Esophagus muscularis mucosa (tissue), 4 donors: ENCODE data around the gene SHTN1. TPM values are rescaled to one million over a fixed set of nuclear protein-coding genes. Genes with fewer than 3 reads are reported as not detected.
A peak's percentile ranks its signal among the peaks of the same experiment; 100 is the strongest.

Experiments
- DNase-seq: peaks from one replicate; pipeline ENCODE4 v3.0.0-alpha.2; 2017; ENCODE audit errors: extremely low spot score
- H3K27ac ChIP-seq, 4 donors: fragments of 200-600 bp; sonication (generic); replicated peaks in 1 of 4; 1 replicate in 3 of 4; 2 replicates in 1 of 4; pipeline ENCODE4 v1.5.1; 2016 to 2019; ENCODE audit warnings: mild to moderate bottlenecking in 1 of 4
- H3K27me3 ChIP-seq, 4 donors: fragments of 200-600 bp; sonication (generic); one replicate each; pipeline versions ENCODE4 v1.5.1 to v1.6.0; 2016 to 2019
- H3K36me3 ChIP-seq, 4 donors: fragments of 200-600 bp; sonication (generic); one replicate each; pipeline ENCODE4 v1.5.1; 2016 to 2019
- H3K4me1 ChIP-seq, 4 donors: fragments of 200-600 bp; sonication (generic); one replicate each; pipeline ENCODE4 v1.5.1; 2016 to 2019
- H3K4me3 ChIP-seq, 4 donors: fragments of 200-600 bp; sonication (generic); 1 replicate in 2 of 4; 2 replicates in 2 of 4; pipeline ENCODE4 v1.5.1; 2016 to 2019; ENCODE audit warnings: mild to moderate bottlenecking in 4 of 4, moderate library complexity in 1 of 4
- H3K9me3 ChIP-seq, 4 donors: fragments of 200-600 bp; sonication (generic); 1 replicate in 3 of 4; 2 replicates in 1 of 4; pipeline ENCODE4 v1.5.1; 2016 to 2019
- CTCF ChIP-seq, 3 experiments: fragments of 200-600 bp in 2 of 3; fragments of 450-650 bp in 1 of 3; sonication (generic) in 2 of 3; IDR thresholded peaks; one replicate each; pipeline ENCODE4 v1.5.1; 2017 to 2019; ENCODE audit warnings: antibody characterized with exemption in 3 of 3, mild to moderate bottlenecking in 2 of 3, moderate library complexity in 1 of 3
- EP300 ChIP-seq: sonication (generic); formaldehyde crosslinking; IDR thresholded peaks from one replicate; pipeline ENCODE4 v1.6.1; 2017; ENCODE audit warnings: antibody characterized with exemption
- POLR2A ChIP-seq: fragments of 450-650 bp; IDR thresholded peaks from one replicate; pipeline ENCODE4 v1.6.1; 2017; ENCODE audit warnings: antibody characterized with exemption, moderate library complexity, mild to moderate bottlenecking, low read depth
- POLR2AphosphoS5 ChIP-seq, 2 donors: sonication (generic); formaldehyde crosslinking; IDR thresholded peaks; one replicate each; pipeline ENCODE4 v1.6.1; 2017; ENCODE audit warnings: antibody characterized with exemption in 2 of 2
- WGBS: methylation state at CpG from one replicate; pipeline ENCODE4 v1.1.5; 2018; 5-methylcytosine and 5-hydroxymethylcytosine counted together
- intact Hi-C: fragments of 100-400 bp; cut with DNase I; formaldehyde crosslinking; loops from one replicate; pipeline ENCODE4 v1.15.1; 2023
- total RNA-seq, 4 donors: library from RNA; depleted of rRNA; stranded (reverse); fragments of >200 nt; gene quantifications; one replicate each; pipeline versions ENCODE4 v1.1.0 to v1.2.1, GENCODE V29; 2016

Gene SHTN1
- total RNA-seq, 4 donors from 2014 or later, result 3.5 to 8.6 (median 6.1) TPM

GRCh38 chr10:116907245-116907987, 97.6 kb downstream of the SHTN1 start:
- 72% methylated on average over 6 of the region's 6 CpGs for WGBS
- Histone ChIP-seq H3K36me3 (peaks cover 0 to 7% (median 0%) of the 10 kb centered on the region in 4 donors), H3K4me3 (no peak overlapping the region), H3K4me1 (no peaks in the 10 kb centered on the region), H3K27ac (no peak overlapping the region), H3K9me3 (no peaks in the 10 kb centered on the region), H3K27me3 (no peaks in the 10 kb centered on the region)
- no peak for TF ChIP-seq POLR2A
- TF ChIP-seq POLR2AphosphoS5 (IDR thresholded peaks at IDR 0.05), result no peak
- TF ChIP-seq EP300, result no peak
- TF ChIP-seq CTCF (IDR thresholded peaks at IDR 0.05), result no peak
- intact Hi-C loops, result no loop called here
- DNase-seq, result no peak

DNA sequence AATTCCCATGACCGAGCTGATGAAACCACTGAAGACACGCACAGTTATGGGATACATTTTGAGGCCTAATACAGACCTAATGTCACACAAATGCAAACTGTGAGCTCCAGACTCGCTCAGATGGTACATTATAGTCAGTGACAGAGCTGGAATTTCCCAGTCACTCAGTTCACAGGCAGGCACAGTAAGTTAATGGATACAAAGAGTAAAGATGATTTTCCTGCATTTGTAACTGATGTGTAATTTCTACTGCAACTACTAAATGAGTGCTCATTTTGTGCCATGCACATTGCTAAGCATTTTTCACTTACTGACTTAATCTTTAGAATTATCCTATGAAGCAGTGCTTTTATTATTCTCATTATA, 99.2 kb downstream of the SHTN1 start:
- H3K27me3 ChIP-seq, result no peaks in the 10 kb centered on the region
- H3K4me1 ChIP-seq, result no peaks in the 10 kb centered on the region
- H3K4me3 ChIP-seq, result no peak overlapping the region
- H3K27ac ChIP-seq, result no peak overlapping the region
- no peaks in the 10 kb centered on the region for H3K9me3 ChIP-seq
- peaks cover 0 to 7% (median 0%) of the 10 kb centered on the region in 4 donors for H3K36me3 ChIP-seq
- 95% methylated on average over 3 of the region's 3 CpGs for WGBS
- DNase-seq, result no peak
- intact Hi-C loops, result no loop called here
- no peak for TF ChIP-seq POLR2A
- no peak for TF ChIP-seq POLR2AphosphoS5 (IDR thresholded peaks at IDR 0.05)
- TF ChIP-seq CTCF (IDR thresholded peaks at IDR 0.05), result no peak
- no peak for TF ChIP-seq EP300

DNA sequence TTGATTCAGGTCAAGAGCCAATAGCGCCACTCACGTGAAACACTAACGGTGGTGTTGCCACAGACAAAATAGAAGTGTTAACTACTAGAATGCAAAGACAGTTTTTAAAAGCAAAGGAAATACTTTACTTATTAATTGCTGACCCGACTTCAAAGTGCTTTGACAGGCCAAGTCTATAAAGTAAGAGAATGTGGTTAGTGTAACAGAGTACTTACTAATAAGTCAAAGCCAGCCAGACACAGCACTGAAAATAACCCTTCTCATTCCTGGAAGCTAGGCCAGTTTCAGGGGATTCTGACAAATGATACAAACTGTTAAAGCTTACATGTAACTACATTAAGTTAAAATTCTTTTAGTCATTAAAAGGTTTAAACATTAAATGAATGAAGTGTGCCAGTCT, 105.4 kb downstream of the SHTN1 start:
- DNase-seq, result no peak
- TF ChIP-seq EP300 (no peak), POLR2A (no peak), POLR2AphosphoS5 (IDR thresholded peaks at IDR 0.05) (no peak)
- Histone ChIP-seq H3K27ac (no peak overlapping the region), H3K4me1 (no peaks in the 10 kb centered on the region), H3K27me3 (no peaks in the 10 kb centered on the region), H3K4me3 (no peak overlapping the region), H3K9me3 (no peaks in the 10 kb centered on the region), H3K36me3 (peaks cover 0 to 3% (median 0%) of the 10 kb centered on the region in 4 donors)
- intact Hi-C loops, result no loop called here
- 71% methylated on average over 4 of the region's 4 CpGs for WGBS

GRCh38 chr10:116893686-116894037, 111.3 kb downstream of the SHTN1 start:
- DNase-seq, result no peak
- Histone ChIP-seq H3K4me1 (peaks cover under 1 to 17% (median 8%) of the 10 kb centered on the region in 4 donors), H3K9me3 (no peaks in the 10 kb centered on the region), H3K36me3 (no peaks in the 10 kb centered on the region), H3K27me3 (no peaks in the 10 kb centered on the region), H3K27ac (no peak overlapping the region), H3K4me3 (no peak overlapping the region)
- intact Hi-C loops, result no loop called here
- TF ChIP-seq POLR2AphosphoS5 (IDR thresholded peaks at IDR 0.05) (no peak), CTCF (IDR thresholded peaks at IDR 0.05) (no peak), EP300 (no peak), POLR2A (no peak)

- Histone ChIP-seq H3K27me3 (no peaks in the 10 kb centered on the region), H3K9me3 (no peaks in the 10 kb centered on the region), H3K36me3 (no peaks in the 10 kb centered on the region), H3K4me1 (peaks cover 5 to 21% (median 8%) of the 10 kb centered on the region in 4 donors), H3K4me3 (no peak overlapping the region), H3K27ac (no peak overlapping the region)
- no peak for TF ChIP-seq POLR2A
- TF ChIP-seq EP300, result no peak
- no peak for TF ChIP-seq CTCF (IDR thresholded peaks at IDR 0.05)
- no peak for TF ChIP-seq POLR2AphosphoS5 (IDR thresholded peaks at IDR 0.05)
- peak; percentile 29 for DNase-seq
- intact Hi-C loops, result no loop called here
- WGBS, result 69% methylated on average over 11 of the region's 11 CpGs
Observed at GRCh38 chr10:116892907-116893685, 111.9 kb downstream of the SHTN1 start.
